Caco-2 (cell line): Measurements from ENCODE around the gene GOLT1A. TPM values are rescaled to one million over a fixed set of nuclear protein-coding genes. Genes with fewer than 3 reads are reported as not detected.

ENCODE experiments used
- BruUV-seq: library from RNA; stranded (reverse); fragments of 400-500 nt; replicated peaks from 2 replicates; lab custom pipeline; 2021; lab: Mats Ljungman, UMichigan
- CTCF ChIA-PET: fragments of 300-600 bp; sonication (Branson Sonifier 250); formaldehyde crosslinking; loops from one replicate; lab custom pipeline; 2022; ENCODE audit warnings: antibody characterized with exemption; lab: Charles Lee
- POLR2A ChIA-PET: fragments of 300-600 bp; sonication (Branson Sonifier 250); formaldehyde crosslinking; loops from one replicate; lab custom pipeline; 2022; ENCODE audit warnings: antibody characterized with exemption; lab: Charles Lee
- DNase-seq, 2 experiments: peaks; one replicate each; pipeline versions ENCODE4 v3.0.0 to v3.0.0-alpha.2; 2020 to 2022
- H3K27me3 ChIP-seq: replicated peaks from 2 replicates; pipeline ENCODE4 v1.6.0; 2011; ENCODE audit warnings: low read length; ENCODE audit not compliant: control insufficient read depth, insufficient read depth
- H3K36me3 ChIP-seq: 2 replicates; pipeline ENCODE4 v1.5.1; 2011; ENCODE audit warnings: low read length; ENCODE audit not compliant: control insufficient read depth, insufficient read depth
- H3K4me1 ChIP-seq: fragments of 250-450 bp; sonication (Bioruptor Pico); 2 replicates; pipeline ENCODE4 v1.5.1; 2020; ENCODE audit warnings: mild to moderate bottlenecking
- H3K4me3 ChIP-seq: 2 replicates; pipeline ENCODE4 v1.5.1; 2011; ENCODE audit warnings: low read depth, mild to moderate bottlenecking, control low read depth, low read length
- H3K9me3 ChIP-seq: fragments of 250-450 bp; sonication (Bioruptor Pico); 2 replicates; pipeline ENCODE4 v1.5.1; 2020; ENCODE audit warnings: mild to moderate bottlenecking, moderate library complexity
- H3K27ac Mint-ChIP-seq: one replicate; pipeline ENCODE4 v1.8.0; 2022; ENCODE audit warnings: mixed read lengths; ENCODE audit not compliant: unreplicated experiment
- H3K27me3 Mint-ChIP-seq: one replicate; pipeline ENCODE4 v1.8.0; 2022; ENCODE audit warnings: mixed read lengths; ENCODE audit not compliant: insufficient read depth, unreplicated experiment
- H3K36me3 Mint-ChIP-seq: one replicate; pipeline ENCODE4 v1.8.0; 2022; ENCODE audit warnings: mild to moderate bottlenecking, mixed read lengths; ENCODE audit not compliant: insufficient read depth, unreplicated experiment
- H3K4me1 Mint-ChIP-seq: one replicate; pipeline ENCODE4 v1.8.0; 2022; ENCODE audit warnings: low read depth, mixed read lengths; ENCODE audit not compliant: unreplicated experiment
- H3K4me3 Mint-ChIP-seq: one replicate; pipeline ENCODE4 v1.8.0; 2022; ENCODE audit warnings: mild to moderate bottlenecking, moderate library complexity, mixed read lengths; ENCODE audit not compliant: unreplicated experiment
- H3K9me3 Mint-ChIP-seq: one replicate; pipeline ENCODE4 v1.8.0; 2022; ENCODE audit warnings: mixed read lengths; ENCODE audit not compliant: unreplicated experiment
- intact Hi-C: fragments of 100-400 bp; cut with micrococcal nuclease; formaldehyde crosslinking; loops from one replicate; pipeline ENCODE4 v1.10.0; 2022; ENCODE audit not compliant: unreplicated experiment
- total RNA-seq: library from RNA; stranded (reverse); gene quantifications from 2 replicates; pipeline ENCODE4 v1.2.3, GENCODE V29; 2022
- TF ChIP-seq, protein P1 (sequence below), 2 experiments: fragments of 200-600 bp in 1 of 2; IDR thresholded peaks; 1 replicate in 1 of 2; 2 replicates in 1 of 2; pipeline versions ENCODE4 v1.5.1 to v1.8.0; 2011 to 2022; ENCODE audit warnings: antibody characterized with exemption in 1 of 2, control low read depth in 1 of 2, inconsistent platforms in 1 of 2, low read depth in 1 of 2, low read length in 1 of 2, mild to moderate bottlenecking in 1 of 2, moderate library complexity in 1 of 2; ENCODE audit not compliant: insufficient read depth in 1 of 2, severe bottlenecking in 1 of 2, unreplicated experiment in 1 of 2

Gene GOLT1A
- total RNA-seq, 1 experiment from 2014 or later, result 25.9 TPM

DNA sequence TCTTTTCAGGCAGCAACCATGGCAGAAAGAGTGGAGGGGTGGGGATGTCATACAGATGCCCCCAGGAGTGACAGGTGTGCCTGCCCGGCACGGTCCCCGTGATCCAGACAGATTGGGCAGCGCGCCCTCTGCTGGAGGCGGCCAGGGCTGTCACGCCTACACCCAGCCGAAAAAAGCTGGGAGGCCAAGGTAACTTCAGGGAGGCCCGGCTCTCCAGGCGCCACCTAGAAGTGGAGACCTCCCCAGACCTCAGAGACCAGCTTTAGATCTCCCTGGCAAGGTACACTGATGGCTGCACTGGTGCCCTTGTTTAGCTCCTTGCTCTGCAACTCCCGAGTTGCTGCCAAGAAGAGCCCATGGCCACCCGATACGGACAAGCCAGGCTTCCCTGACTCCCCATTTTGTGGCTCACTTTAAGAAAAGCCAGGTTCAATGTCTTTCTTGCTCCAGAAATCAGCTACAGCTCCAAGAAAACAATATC, 6.6 kb downstream of the GOLT1A start:
- intact Hi-C loops, result loop anchor here (1.0 kb wide), 1 partner anchor 45 kb away; no protein-coding TSS in a partner anchor
- CTCF ChIA-PET, result interaction anchor here (0.6 to 2.2 kb wide), 7 partner anchors 9 to 191 kb away, joined by 3 to 19 read pairs (median 4); partner anchors contain the start of gene ETNK2
- H3K9me3 Mint-ChIP-seq, result no peaks in the 10 kb centered on the region
- no TSS peak for BruUV-seq
- TF ChIP-seq, protein P1, sequence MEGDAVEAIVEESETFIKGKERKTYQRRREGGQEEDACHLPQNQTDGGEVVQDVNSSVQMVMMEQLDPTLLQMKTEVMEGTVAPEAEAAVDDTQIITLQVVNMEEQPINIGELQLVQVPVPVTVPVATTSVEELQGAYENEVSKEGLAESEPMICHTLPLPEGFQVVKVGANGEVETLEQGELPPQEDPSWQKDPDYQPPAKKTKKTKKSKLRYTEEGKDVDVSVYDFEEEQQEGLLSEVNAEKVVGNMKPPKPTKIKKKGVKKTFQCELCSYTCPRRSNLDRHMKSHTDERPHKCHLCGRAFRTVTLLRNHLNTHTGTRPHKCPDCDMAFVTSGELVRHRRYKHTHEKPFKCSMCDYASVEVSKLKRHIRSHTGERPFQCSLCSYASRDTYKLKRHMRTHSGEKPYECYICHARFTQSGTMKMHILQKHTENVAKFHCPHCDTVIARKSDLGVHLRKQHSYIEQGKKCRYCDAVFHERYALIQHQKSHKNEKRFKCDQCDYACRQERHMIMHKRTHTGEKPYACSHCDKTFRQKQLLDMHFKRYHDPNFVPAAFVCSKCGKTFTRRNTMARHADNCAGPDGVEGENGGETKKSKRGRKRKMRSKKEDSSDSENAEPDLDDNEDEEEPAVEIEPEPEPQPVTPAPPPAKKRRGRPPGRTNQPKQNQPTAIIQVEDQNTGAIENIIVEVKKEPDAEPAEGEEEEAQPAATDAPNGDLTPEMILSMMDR (IDR thresholded peaks at IDR 0.05; ENCODE audit: insufficient read depth in 1 of 2, low read depth in 1 of 2, low read length in 1 of 2, severe bottlenecking in 1 of 2, unreplicated experiment in 1 of 2), result peak; percentile 75 to 84
- Histone ChIP-seq H3K36me3 (peaks cover 2% of the 10 kb centered on the region), H3K9me3 (no peaks in the 10 kb centered on the region), H3K4me3 (no peak overlapping the region), H3K27me3 (no peaks in the 10 kb centered on the region), H3K4me1 (no peaks in the 10 kb centered on the region)
- peak; percentile 63 to 80 for DNase-seq
- H3K36me3 Mint-ChIP-seq, result peaks cover 6% of the 10 kb centered on the region
- H3K27me3 Mint-ChIP-seq, result no peaks in the 10 kb centered on the region
- no peak overlapping the region for H3K27ac Mint-ChIP-seq
- H3K4me3 Mint-ChIP-seq, result no peak overlapping the region
- H3K4me1 Mint-ChIP-seq, result peaks cover 7% of the 10 kb centered on the region
- POLR2A ChIA-PET, result no interaction called here

DNA sequence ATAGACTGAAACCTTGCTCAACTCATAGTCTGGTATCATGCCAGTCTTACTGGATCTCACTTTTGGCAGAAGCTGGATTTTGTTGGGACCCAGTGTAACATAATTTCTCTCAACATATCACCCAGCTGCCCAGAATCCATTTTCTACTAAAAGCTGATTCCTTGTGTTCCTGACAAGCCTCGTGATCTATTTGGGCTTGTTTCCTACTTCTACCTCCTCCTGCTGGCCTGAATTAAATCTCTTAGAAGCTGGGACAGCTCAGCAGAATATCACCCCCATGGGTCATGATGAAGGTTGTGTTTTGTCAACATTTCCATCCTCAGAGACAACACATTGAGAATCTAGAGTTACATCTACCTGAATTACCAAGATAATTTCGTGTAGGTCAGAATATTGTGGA, 7.7 kb downstream of the GOLT1A start:
- no peaks in the 10 kb centered on the region for H3K27me3 Mint-ChIP-seq
- DNase-seq, result no peak

DNA sequence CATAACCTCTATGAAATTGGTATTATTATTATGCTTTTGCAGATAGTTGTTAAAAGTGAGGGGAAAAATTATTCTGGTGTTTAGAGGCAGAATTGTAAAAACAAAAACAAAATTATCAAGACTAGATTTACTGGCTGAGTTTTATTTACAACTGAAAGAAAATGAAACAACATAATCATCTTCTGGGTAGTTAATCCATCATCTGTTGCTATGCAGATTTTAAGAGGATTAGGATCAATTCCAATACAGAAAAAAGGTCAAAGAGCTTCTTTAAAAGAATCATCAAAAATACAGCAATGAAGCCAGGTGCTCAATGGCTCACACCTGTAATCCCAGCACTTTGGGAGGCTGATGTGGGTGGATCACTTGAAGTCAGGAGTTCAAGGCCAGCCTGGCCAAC, 8.3 kb downstream of the GOLT1A start:
- Mint-ChIP-seq H3K9me3 (no peaks in the 10 kb centered on the region), H3K27me3 (no peaks in the 10 kb centered on the region), H3K4me1 (peaks cover 13% of the 10 kb centered on the region), H3K27ac (no peak overlapping the region), H3K4me3 (no peak overlapping the region), H3K36me3 (peaks cover 6% of the 10 kb centered on the region)
- Histone ChIP-seq H3K36me3 (no peaks in the 10 kb centered on the region; the same call in none of the 2 replicates), H3K27me3 (no peaks in the 10 kb centered on the region), H3K4me1 (no peaks in the 10 kb centered on the region), H3K9me3 (no peaks in the 10 kb centered on the region), H3K4me3 (no peak overlapping the region)
- TF ChIP-seq, protein P1 (IDR thresholded peaks at IDR 0.05; ENCODE audit: insufficient read depth in 1 of 2, low read depth in 1 of 2, low read length in 1 of 2, severe bottlenecking in 1 of 2, unreplicated experiment in 1 of 2), result no peak
- ChIA-PET POLR2A (interaction anchor here (0.9 kb wide), 1 partner anchor 8 kb away, joined by 3 read pairs; the partner anchor contains the start of gene GOLT1A), CTCF (interaction anchor here (1.1 to 2.2 kb wide), 2 partner anchors 9 to 42 kb away, joined by 3 to 19 read pairs; no protein-coding TSS in a partner anchor)
- intact Hi-C loops, result no loop called here
- DNase-seq, result no peak
- BruUV-seq, result no TSS peak

More for the DNA sequence above, 7.7 kb downstream of the GOLT1A start:
- no peak overlapping the region for H3K4me3 Mint-ChIP-seq
- Histone ChIP-seq H3K9me3 (no peaks in the 10 kb centered on the region), H3K36me3 (peaks cover under 1% of the 10 kb centered on the region), H3K27me3 (no peaks in the 10 kb centered on the region), H3K4me1 (no peaks in the 10 kb centered on the region), H3K4me3 (no peak overlapping the region)
- TF ChIP-seq, protein P1 (IDR thresholded peaks at IDR 0.05; ENCODE audit: insufficient read depth in 1 of 2, low read depth in 1 of 2, low read length in 1 of 2, severe bottlenecking in 1 of 2, unreplicated experiment in 1 of 2), result no peak
- no peak overlapping the region for H3K27ac Mint-ChIP-seq
- CTCF ChIA-PET, result interaction anchor here (2.2 kb wide), 1 partner anchor 43 kb away, joined by 19 read pairs; no protein-coding TSS in a partner anchor
- peaks cover 6% of the 10 kb centered on the region for H3K36me3 Mint-ChIP-seq
- no TSS peak for BruUV-seq
- no peaks in the 10 kb centered on the region for H3K9me3 Mint-ChIP-seq
- peaks cover 7% of the 10 kb centered on the region for H3K4me1 Mint-ChIP-seq
- POLR2A ChIA-PET, result no interaction called here
- intact Hi-C loops, result no loop called here
